Fibroblast of villous mesenchyme (primary cell): ENCODE data around the gene FUT8. TPM values are rescaled to one million over a fixed set of nuclear protein-coding genes. Genes with fewer than 3 reads are reported as not detected.

Source experiments
- DNase-seq: peaks from one replicate; pipeline ENCODE4 v3.0.0-alpha.2; 2010; ENCODE audit warnings: low read depth
- H3K4me3 ChIP-seq: 2 replicates; pipeline ENCODE4 v1.5.1; 2011; ENCODE audit warnings: low read depth, mild to moderate bottlenecking, low read length
- total RNA-seq: library from RNA; depleted of rRNA; stranded (reverse); fragments of >200 nt; gene quantifications from 2 replicates; pipeline ENCODE4 v1.2.3, GENCODE V29; 2012
- TF ChIP-seq, protein P1 (sequence below): IDR thresholded peaks from 2 replicates; pipeline ENCODE4 v1.5.1; 2012; ENCODE audit warnings: low read depth, mild to moderate bottlenecking, low read length; ENCODE audit not compliant: insufficient read depth

Gene FUT8
- total RNA-seq, 1 donor, result 120 TPM

DNA sequence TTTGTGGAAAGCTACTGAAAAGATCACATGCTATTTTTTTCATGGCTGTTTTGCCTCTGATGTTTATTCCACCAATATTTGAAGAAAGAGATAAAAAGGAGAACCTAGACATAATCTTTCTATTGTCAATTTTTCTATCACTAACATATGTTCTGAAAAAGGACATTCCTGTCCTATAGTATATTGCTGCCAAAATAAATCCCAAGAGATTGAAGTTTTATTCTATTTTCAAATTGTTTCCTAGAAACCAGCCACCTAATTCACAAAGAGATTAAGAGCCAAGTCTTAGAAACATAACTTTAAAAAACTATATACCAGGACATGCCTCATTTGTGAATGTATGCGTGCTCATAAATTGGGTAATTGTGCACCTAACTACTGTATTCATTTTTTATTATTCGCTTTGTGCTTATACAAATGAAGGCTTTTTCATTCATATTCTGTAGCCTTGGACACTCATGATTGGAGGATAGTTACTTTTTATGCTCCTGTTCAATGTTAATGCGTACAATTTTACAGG is 200.7 kb downstream of the FUT8 start:
- H3K4me3 ChIP-seq, result no peak overlapping the region
- no peak for DNase-seq
- TF ChIP-seq, protein P1, sequence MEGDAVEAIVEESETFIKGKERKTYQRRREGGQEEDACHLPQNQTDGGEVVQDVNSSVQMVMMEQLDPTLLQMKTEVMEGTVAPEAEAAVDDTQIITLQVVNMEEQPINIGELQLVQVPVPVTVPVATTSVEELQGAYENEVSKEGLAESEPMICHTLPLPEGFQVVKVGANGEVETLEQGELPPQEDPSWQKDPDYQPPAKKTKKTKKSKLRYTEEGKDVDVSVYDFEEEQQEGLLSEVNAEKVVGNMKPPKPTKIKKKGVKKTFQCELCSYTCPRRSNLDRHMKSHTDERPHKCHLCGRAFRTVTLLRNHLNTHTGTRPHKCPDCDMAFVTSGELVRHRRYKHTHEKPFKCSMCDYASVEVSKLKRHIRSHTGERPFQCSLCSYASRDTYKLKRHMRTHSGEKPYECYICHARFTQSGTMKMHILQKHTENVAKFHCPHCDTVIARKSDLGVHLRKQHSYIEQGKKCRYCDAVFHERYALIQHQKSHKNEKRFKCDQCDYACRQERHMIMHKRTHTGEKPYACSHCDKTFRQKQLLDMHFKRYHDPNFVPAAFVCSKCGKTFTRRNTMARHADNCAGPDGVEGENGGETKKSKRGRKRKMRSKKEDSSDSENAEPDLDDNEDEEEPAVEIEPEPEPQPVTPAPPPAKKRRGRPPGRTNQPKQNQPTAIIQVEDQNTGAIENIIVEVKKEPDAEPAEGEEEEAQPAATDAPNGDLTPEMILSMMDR, result no peak

DNA sequence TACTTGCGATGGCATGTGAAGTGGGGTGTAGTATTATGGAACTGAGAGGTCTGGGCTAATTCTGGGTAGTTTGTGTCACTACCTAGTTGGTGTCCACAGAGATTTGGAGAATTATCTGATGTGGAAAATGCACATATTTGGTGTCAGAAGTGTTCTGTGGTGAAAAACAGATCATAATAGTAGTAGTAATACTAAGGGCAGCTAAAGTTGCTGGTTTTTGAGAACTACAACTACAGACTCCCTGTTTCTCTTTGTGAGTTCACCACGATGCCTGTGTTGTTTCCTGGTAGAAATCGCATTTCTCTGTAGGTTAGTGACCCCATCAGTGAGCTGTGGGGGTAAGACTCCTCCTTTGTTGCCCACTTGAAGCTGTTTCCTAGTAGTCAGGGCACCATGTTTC is 206.5 kb downstream of the FUT8 start:
- DNase-seq, result no peak
- TF ChIP-seq, protein P1, result no peak

DNA sequence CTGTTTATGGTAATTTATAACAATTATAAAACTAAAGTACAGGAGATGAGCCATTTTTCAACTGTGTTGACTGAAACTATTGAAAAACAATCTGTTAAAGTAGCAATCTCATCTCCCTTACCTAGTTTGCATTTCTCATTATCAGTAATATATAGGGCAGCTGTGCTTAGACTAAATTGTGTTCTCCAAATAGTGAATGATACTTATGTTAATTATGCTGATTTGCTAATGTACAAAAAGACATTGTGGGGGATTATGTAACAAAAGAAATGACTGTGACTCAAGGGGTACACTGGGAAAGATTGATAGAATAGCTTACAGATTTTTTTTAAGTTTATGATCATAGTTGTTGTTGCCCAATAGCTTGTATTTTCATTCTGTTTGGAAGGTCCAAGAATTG is 207.7 kb downstream of the FUT8 start:
- H3K4me3 ChIP-seq, result no peak overlapping the region

More for the DNA sequence above, 206.5 kb downstream of the FUT8 start:
- H3K4me3 ChIP-seq, result no peak overlapping the region

DNA sequence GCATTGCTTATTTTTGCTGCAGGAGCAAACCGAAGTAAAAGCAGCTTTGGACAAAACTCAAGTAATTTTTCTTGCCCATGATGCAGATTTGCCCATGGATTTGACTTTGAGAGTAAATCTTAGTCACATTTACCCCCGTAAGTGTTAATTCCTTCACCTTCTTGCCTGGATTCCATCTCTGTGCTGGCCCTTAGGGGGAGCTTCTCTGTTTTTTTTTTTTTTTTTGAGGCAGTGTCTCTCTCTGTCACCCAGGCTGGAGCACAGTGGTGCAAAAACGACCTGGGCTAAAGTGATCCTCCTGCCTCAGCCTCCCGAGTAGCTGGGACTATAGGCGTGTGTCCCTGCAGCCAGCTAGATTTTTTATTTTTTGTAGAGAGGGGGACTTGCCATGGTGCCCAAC is 210.2 kb downstream of the FUT8 start:
- no peak overlapping the region for H3K4me3 ChIP-seq
- TF ChIP-seq, protein P1, result no peak
- DNase-seq, result no peak

More for the DNA sequence above, 207.7 kb downstream of the FUT8 start:
- DNase-seq, result peak; percentile 8
- TF ChIP-seq, protein P1, result no peak

DNA sequence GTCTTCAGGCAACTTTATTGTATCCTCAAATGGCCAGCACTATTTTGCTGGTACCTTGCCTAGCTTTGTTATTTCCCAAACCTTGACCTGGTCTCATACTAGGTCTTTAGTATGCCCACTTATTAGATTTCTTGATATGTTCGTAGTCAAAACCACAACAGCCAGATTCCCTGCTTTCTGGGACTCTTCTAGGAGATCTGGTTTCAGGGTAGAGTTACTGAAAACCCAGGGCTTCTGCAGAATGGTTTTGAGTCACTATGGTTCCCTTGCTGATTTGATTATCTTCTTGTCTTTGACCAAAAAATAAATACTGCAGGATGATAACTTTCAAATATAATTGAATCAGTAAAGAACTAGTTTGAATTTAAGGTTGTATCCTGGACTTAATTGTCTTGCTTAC is 211.2 kb downstream of the FUT8 start:
- no peak overlapping the region for H3K4me3 ChIP-seq
- TF ChIP-seq, protein P1, result no peak
- DNase-seq, result no peak

DNA sequence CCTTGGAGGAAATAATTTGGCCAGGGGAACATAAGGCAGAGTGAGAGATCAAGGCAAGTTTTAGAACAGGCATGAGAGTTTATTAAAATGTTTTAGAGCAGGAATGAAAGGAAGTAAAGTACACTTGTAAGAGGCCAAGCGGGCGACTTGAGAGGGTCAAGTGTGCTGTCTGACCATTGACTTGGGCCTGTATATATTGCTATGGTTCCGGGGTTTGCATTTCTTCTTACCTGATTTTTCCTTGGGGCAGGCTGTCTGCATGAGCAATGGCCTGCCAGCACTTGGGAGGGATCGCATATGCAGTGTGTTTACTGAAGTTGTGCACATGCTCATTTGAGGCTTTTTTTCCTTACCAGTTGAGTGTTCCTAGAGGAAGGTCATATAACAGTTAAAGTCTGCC is 214.8 kb downstream of the FUT8 start:
- H3K4me3 ChIP-seq, result no peak overlapping the region
- DNase-seq, result no peak
- TF ChIP-seq, protein P1, result no peak

DNA sequence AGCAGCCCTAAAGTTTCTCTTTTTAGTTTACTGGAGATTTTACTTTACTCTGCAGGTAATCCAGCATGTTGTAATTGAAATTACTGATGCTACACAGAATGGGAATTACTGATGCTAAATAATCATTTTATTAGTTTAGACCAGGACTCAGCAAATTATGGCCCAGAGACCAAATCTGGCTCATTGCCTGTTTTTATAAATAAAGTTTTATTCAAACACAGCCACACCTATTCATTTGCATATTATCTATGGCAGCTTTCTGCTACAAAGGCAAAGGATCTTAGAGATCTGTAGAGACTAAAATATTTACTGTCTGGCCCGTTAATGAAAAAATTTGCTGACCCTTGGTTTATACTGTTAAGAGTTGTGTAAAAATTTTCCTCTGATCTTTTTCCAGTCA is 216.1 kb downstream of the FUT8 start:
- no peak overlapping the region for H3K4me3 ChIP-seq
- DNase-seq, result no peak
- TF ChIP-seq, protein P1, result no peak
